HepG2 (cell line): Measurements from ENCODE around the gene GLUL. TPM values are rescaled to one million over a fixed set of nuclear protein-coding genes. Genes with fewer than 3 reads are reported as not detected.

ENCODE experiments used
- ARNT2 ChIP-seq: sonication (generic); formaldehyde crosslinking; IDR thresholded peaks from 2 replicates; pipeline ENCODE4 v1.8.0; 2022; ENCODE audit warnings: mild to moderate bottlenecking, low read depth, missing genetic modification reagents, moderate library complexity
- CEBPZ ChIP-seq: IDR thresholded peaks from 2 replicates; pipeline ENCODE4 v1.6.1; 2012; ENCODE audit warnings: low read length, improper control_type of control experiment
- CTCF ChIP-seq: sonication (generic); formaldehyde crosslinking; IDR thresholded peaks from 2 replicates; pipeline ENCODE4 v1.5.0; 2020; ENCODE audit warnings: mild to moderate bottlenecking, missing genetic modification reagents, moderate library complexity
- IRF2 ChIP-seq: IDR thresholded peaks from 2 replicates; pipeline ENCODE4 v1.6.1; 2018; ENCODE audit warnings: missing genetic modification reagents, missing compliant biosample characterization
- KAT8 ChIP-seq: IDR thresholded peaks from 2 replicates; pipeline ENCODE4 v1.6.1; 2016; ENCODE audit warnings: missing genetic modification reagents, missing compliant biosample characterization
- NKX3-1 ChIP-seq: sonication (generic); formaldehyde crosslinking; IDR thresholded peaks from 2 replicates; pipeline ENCODE4 v1.5.0; 2020; ENCODE audit warnings: missing genetic modification reagents
- SAFB2 ChIP-seq: sonication (generic); formaldehyde crosslinking; IDR thresholded peaks from 2 replicates; pipeline ENCODE4 v1.5.1; 2020; ENCODE audit warnings: missing genetic modification reagents, low read depth, mild to moderate bottlenecking, borderline replicate concordance
- SKI ChIP-seq: fragments of 450-650 bp; IDR thresholded peaks from one replicate; pipeline ENCODE4 v1.6.1; 2018; ENCODE audit warnings: mild to moderate bottlenecking; ENCODE audit not compliant: partially characterized antibody
- SMARCE1 ChIP-seq: fragments of 450-650 bp; IDR thresholded peaks from 2 replicates; pipeline ENCODE4 v1.6.1; 2017; ENCODE audit warnings: borderline replicate concordance
- SNRNP70 ChIP-seq: fragments of 200-400 bp; formaldehyde crosslinking; IDR thresholded peaks from 2 replicates; pipeline ENCODE4 v1.6.1; 2017; ENCODE audit warnings: mild to moderate bottlenecking, low read depth, low read length, moderate library complexity
- ZBTB38 ChIP-seq: sonication (generic); formaldehyde crosslinking; IDR thresholded peaks from 2 replicates; pipeline ENCODE4 v1.5.1; 2020; ENCODE audit warnings: mild to moderate bottlenecking, missing genetic modification reagents
- ZNF282 ChIP-seq: fragments of 450-650 bp; IDR thresholded peaks from 2 replicates; pipeline ENCODE4 v1.6.1; 2018; ENCODE audit not compliant: partially characterized antibody
- ZNF614 ChIP-seq: IDR thresholded peaks from 2 replicates; pipeline ENCODE4 v1.6.1; 2018; ENCODE audit warnings: missing biosample characterization, missing genetic modification reagents, inconsistent platforms, borderline replicate concordance
- ZNF629 ChIP-seq: sonication (generic); formaldehyde crosslinking; conservative IDR thresholded peaks from 2 replicates; pipeline ENCODE4 v1.5.0; 2020; ENCODE audit warnings: missing genetic modification reagents
- ZNF768 ChIP-seq: sonication (generic); formaldehyde crosslinking; IDR thresholded peaks from 2 replicates; pipeline ENCODE4 v1.4.0; 2020; ENCODE audit warnings: missing genetic modification reagents
- polyA plus RNA-seq, 8 experiments: library from polyadenylated mRNA; depleted of rRNA in 3 of 8; stranded (reverse) in 7 of 8; unstranded in 1 of 8; fragments of >200 nt; fragmentation: Illumina TruSeq in 4 of 8; extraction: Trizol in 4 of 8; gene quantifications; 2 replicates each; pipeline versions ENCODE4 v1.2.1 to v1.2.3, GENCODE V29; 2011 to 2016; ENCODE audit warnings: low read depth in 4 of 8, missing spikeins in 1 of 8, mixed read lengths in 1 of 8; ENCODE audit not compliant: insufficient read depth in 1 of 8
- total RNA-seq, 5 experiments: library from RNA; depleted of rRNA; stranded (reverse); fragments of >200 nt; fragmentation: Illumina TruSeq; extraction: Trizol; gene quantifications; 2 replicates each; pipeline ENCODE4 v1.2.3, GENCODE V29; 2016; ENCODE audit warnings: low read depth in 1 of 5
- TF ChIP-seq, protein P1 (sequence below), 2 experiments: sonication (generic) in 1 of 2; formaldehyde crosslinking in 1 of 2; IDR thresholded peaks; 2 replicates each; pipeline versions ENCODE4 v1.5.1 to v1.6.1; 2011 to 2020; ENCODE audit warnings: borderline replicate concordance in 1 of 2, low read depth in 1 of 2, low read length in 1 of 2, mild to moderate bottlenecking in 1 of 2, missing genetic modification reagents in 1 of 2, moderate library complexity in 1 of 2

The GLUL gene
- total and polyA plus RNA-seq, 2 of the 13 experiments (the other 11 are each of a cell fraction or from before 2014, with no cell fraction given) = 423 to 827 TPM

DNA sequence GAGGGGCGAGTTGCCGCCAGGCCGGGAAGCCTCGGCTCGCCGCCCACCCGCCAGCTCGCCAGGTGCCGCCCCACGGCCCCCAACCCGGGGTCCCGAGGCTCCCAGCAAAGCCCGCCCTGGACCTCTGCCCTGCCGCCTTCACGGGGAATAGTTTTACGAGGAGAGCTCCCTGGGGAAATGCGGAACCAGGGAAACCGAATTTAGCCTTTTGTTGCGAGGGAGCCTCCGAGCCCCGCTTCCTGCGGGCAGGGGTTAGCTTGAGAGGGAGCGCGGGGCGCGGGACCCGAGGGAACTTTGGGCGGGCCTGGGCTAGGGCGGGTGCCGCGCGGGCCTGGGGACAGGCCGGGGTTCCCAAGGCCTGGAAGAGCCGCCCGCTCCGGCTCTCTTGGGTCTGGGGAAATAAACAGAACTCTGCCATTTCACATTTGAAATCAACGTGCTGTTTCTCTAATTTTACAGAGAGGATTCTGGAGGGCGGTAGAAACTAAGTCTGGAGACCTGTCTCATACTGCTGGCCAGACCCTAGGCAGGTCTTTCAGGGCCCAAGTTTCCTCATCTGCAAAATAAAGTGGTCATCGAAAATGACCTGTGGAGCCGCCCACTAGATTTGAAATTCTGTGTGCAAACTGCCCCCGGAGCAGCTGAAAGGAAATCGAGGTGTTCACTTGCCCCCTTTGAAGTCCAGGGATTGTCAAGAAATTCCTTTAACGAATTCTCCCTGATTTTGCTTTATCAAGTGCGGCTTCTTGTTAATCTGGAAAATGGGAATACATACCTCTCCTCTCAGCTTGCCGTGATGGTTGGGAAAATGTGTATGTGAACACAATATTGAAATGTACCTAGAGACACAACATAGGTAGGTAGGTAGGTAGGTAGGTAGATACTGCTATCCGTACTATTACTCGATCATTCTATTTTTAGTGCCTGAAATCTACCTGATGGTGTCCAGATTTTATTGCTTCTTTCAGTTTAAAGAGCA lies 749 bp upstream of the GLUL start (continued):
- TF ChIP-seq ZNF614 (CRISPR knock-in tag) = no peak
- no peak for TF ChIP-seq SNRNP70
- TF ChIP-seq SMARCE1 = no peak
- no peak for TF ChIP-seq ZNF282
- no peak for TF ChIP-seq SAFB2 (CRISPR knock-in tag)
- no peak for TF ChIP-seq CEBPZ
- TF ChIP-seq ZNF768 (CRISPR knock-in tag) = peak; percentile 12; the same call in 1 of the 2 replicates
- no peak for TF ChIP-seq CTCF
- no peak for TF ChIP-seq IRF2 (CRISPR knock-in tag)
- no peak; the same call in 1 of the 2 replicates for TF ChIP-seq KAT8
- TF ChIP-seq ZNF629 (CRISPR knock-in tag) = peak; percentile 64
- no peak for TF ChIP-seq ZBTB38 (CRISPR knock-in tag)
- peak; percentile 51; the same call in 1 of the 2 replicates for TF ChIP-seq NKX3-1 (CRISPR knock-in tag)
- no peak for TF ChIP-seq SKI
- no peak for TF ChIP-seq ARNT2
- TF ChIP-seq, protein P1, sequence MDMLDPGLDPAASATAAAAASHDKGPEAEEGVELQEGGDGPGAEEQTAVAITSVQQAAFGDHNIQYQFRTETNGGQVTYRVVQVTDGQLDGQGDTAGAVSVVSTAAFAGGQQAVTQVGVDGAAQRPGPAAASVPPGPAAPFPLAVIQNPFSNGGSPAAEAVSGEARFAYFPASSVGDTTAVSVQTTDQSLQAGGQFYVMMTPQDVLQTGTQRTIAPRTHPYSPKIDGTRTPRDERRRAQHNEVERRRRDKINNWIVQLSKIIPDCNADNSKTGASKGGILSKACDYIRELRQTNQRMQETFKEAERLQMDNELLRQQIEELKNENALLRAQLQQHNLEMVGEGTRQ (IDR thresholded peaks at IDR 0.05; ENCODE audit: low read depth, low read length) = no peak
- TF ChIP-seq, protein P1 (CRISPR knock-in tag; IDR thresholded peaks at IDR 0.05; ENCODE audit: borderline replicate concordance) = no peak
